DLD1 (cell line): ENCODE measurements around the gene UPP2.

Source experiments
- in situ Hi-C: cut with HindIII; loops from 2 replicates; pipeline ENCODE4 v1.10.0; 2017; ENCODE audit warnings: low sequenced_read_pairs

Gene UPP2

GRCh38 chr2:158135096-158135495, 33.4 kb downstream of the UPP2 start:
- in situ Hi-C loops: no loop called here

DNA sequence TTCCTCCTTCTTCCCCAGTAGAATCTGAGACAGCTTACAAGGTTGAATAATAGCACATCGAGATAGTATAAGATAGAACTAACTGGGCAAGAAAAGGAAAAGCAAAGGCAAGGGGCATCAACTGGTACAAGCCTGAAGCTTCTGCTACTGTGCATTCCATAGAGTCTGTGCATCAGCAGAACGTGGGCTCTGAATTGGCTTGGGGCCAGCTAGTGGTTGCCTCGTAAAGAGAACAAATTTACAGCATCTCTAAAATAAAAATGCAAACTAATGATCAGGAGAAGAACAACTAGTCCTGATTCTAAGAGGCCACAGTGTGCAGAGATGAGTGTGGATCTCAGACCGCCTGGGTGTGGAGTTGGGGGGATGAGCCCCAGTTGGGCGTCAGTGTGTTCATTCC, 36.6 kb downstream of the UPP2 start:
- in situ Hi-C loops: no loop called here

GRCh38 chr2:158140201-158140600, 38.5 kb downstream of the UPP2 start:
- in situ Hi-C loops: no loop called here

GRCh38 chr2:158142165-158142564, 40.5 kb downstream of the UPP2 start:
- in situ Hi-C loops: no loop called here

DNA sequence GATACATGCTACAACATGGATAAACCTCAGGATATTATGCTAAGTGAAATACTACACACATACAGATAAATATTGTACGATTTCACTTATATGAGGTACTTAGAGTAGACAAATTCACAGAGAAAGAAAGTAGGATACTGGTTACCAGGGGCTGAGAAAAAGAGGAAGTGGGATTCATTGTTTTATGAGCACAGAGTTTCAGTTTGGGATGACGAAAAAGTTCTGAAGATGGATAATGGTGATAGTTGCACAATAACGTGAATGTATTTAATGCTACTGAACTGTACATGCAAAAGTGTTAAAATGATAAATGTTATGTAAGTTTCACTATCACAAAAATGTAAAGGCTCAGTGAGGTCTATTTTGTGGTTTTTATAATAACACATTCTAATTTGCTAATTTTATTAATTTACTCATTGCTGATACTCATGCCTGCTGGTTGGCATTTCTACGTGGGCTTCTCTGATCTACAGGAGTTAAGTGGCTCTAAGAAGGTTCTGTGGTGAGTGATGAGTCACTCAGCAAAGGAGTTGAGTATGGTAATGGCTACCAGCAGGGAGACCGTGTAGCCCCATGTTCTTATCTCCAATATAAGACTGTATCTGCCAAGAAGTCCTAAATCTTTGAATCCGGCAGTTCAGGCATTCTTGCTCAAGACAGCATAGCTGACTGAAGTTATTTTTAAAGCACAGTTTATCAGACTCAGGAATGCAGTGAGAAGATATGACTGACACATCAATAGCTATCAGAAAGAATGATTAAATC, 41.1 kb downstream of the UPP2 start:
- in situ Hi-C loops: no loop called here

DNA sequence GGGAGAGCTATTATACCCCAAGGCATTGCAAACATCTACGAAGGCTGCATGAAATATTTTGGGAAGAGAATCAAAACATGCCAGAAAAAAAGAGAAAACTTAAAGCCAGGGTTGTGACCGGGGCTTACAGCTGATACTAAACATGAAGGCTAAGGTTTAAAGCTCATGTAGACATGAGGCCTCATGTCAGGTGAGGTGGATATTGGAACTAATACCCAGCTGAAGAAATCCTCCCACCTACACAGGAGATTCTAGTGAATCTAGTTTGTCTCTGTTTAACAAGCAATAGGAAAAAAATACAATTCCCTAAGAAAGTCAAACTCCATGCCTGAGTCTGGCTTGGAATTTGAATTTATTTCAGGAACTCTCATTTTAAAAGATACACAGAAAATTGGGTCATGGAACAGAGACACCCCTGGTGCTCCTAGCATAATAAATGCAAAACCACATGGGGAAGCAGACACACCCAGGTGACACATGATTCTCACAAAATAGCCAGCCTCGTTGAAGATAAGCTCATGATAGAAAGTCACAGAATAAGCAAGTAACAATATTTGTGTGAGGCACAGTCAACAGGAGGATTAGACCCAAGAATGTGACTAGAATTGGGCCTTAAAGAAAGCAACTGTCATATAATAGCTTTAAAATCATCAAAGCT, 42.2 kb downstream of the UPP2 start:
- in situ Hi-C loops: no loop called here

DNA sequence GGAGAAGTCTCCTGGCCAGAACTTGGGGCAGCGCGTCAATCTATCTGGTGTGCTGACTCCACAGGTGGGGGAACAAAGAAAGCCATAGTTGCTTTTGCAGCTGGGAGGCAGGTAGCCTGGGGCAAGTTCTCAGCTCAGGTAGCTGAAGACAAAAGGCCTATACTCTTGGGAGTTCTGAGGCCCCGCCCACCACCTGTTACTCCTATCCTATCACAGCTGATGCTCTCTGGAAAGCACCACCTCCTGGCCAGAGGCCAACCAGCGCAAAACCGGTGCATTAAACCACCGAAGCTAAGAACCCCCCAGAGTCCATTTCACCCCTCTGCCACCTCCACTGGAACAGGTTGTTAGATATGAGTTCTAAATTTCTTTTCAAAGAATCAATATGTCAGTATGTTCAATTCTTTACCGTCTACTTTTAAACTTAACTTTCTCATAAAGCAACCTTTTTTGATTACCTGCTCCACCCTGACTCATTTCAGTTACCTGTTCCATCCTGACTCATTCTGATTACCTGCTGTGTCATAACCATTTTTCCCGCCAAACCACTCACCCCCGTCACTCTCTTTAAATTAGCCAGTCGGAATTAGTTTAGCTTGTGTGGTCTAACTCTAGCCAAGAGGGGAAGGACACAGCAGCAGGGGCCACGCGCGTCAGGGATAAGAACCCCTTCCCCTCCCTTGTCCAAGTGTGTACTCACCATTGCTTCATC, 43.4 kb downstream of the UPP2 start:
- in situ Hi-C loops: no loop called here

- in situ Hi-C loops: no loop called here
These were observed 51.8 kb downstream of the UPP2 start for GRCh38 chr2:158153270-158154015.

DNA sequence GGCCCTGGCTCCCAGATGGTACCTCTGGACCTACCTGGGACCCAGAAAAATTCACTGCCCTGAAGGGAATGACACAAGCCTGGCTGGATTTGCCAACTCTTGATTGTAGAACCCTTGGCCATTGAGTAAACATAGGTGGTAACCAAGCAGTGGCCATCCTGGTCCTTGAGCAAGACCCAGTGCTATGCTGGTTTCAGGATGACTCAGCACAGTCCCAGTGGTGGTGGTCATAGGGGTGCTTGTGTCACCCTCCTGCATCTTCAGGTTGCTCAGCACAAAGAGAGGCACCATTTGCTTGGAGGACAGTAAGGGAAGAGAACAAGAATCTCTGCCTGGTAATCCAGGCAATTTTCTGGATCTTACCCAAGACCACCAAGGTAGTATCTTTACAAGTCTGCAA, 52.9 kb downstream of the UPP2 start:
- in situ Hi-C loops: no loop called here

GRCh38 chr2:158172719-158173118, 71.0 kb downstream of the UPP2 start:
- in situ Hi-C loops: no loop called here

DNA sequence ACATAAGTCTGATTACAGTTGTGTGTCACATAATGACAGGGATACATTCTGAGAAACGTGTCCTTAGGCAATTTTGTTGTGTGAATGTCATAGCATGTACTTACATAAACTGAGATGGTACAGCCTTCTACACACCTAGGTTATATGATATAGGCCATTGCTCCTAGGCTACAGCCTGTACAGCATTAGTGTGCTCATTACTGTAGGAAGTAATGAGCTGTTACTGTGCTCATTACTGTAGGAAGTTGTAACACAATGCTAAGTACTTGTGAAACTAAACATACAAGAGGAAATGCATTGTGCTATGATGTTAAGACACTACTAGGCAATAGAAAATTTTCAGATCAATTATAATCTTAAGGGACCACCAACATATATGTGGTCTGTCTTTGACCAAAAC, 72.8 kb downstream of the UPP2 start:
- in situ Hi-C loops: no loop called here

- in situ Hi-C loops: loop anchor here (5.0 kb wide), 1 partner anchor 53 kb away; no protein-coding TSS in a partner anchor
These were observed 73.3 kb downstream of the UPP2 start for GRCh38 chr2:158174956-158175355.

- in situ Hi-C loops: loop anchor here (5.0 kb wide), 1 partner anchor 56 kb away; no protein-coding TSS in a partner anchor
These were observed 77.0 kb downstream of the UPP2 start for GRCh38 chr2:158178646-158179045.

DNA sequence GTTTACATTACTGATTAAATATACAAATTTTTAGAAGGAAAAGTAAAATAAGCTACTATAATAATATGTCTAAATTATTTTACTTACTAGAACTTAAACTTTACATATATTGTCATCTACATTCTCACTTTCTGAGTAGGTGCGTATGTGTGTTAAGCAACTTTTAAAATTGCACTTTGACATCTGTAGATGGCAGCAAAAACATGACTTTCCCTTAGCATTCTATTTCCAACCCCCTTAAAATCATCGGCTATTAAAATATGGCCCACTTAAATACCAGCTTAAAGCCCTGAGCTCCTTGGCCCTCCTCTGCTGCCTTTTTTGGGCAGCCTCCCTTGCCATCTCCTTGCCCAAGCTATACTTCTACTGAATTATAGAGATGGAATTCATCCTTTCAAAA, 78.0 kb downstream of the UPP2 start:
- in situ Hi-C loops: loop anchor here (5.0 kb wide), 1 partner anchor 57 kb away; no protein-coding TSS in a partner anchor

GRCh38 chr2:158181171-158181570, 79.5 kb downstream of the UPP2 start:
- in situ Hi-C loops: no loop called here

DNA sequence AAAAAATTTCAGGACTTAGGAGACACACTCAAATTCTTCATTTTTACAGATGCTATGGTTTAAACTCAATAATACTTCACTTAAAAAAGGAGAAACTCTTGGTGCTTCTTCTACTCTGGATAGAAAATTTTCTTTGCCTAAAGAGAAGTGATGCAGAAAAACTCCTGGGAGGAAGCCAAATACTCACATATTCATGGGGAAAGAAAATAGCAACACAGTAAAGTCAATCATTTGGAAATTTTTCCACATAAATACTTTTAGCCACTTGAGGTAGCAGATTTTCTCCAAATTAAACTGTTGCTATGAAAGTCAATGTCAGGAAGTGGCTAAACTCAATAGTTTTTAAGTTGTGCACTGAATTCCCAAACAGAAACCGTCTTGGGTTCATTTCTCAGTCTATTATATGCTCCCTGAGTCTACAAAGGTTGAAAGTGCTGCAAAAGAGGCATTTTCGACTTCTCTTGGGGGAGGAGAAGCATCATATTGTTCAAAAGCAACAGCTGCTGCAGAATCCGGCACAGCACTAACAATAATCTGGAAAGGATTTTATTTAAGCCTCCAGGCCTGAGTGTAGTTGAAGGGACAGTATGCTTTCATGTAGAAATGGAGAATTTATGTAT, 81.1 kb downstream of the UPP2 start:
- in situ Hi-C loops: no loop called here

GRCh38 chr2:158184001-158184400, 82.3 kb downstream of the UPP2 start:
- in situ Hi-C loops: no loop called here

- in situ Hi-C loops: no loop called here
These were observed 83.1 kb downstream of the UPP2 start for GRCh38 chr2:158184556-158185343.
